ENCODE data around the gene TBX10.
"Not testable (repeated sequence)": the region's sequence is repeated elsewhere in the genome, so short reads cannot be mapped to it uniquely, and the experiment has no call there.

TBX10 gene

GRCh38 chr11:67664696-67665540 is 25.4 kb upstream of the TBX10 start:
- DNase-seq (ENCODE audit: low read depth in 2 of 2) = no peak

- no peak for DNase-seq (ENCODE audit: low read depth in 2 of 2)
These were observed 24.6 kb upstream of the TBX10 start for GRCh38 chr11:67664213-67664585.

GRCh38 chr11:67663532-67664212 is 24.1 kb upstream of the TBX10 start:
- DNase-seq (ENCODE audit: low read depth in 2 of 2) = no peak

- DNase-seq (ENCODE audit: low read depth in 2 of 2) = no peak
These were observed 23.4 kb upstream of the TBX10 start for GRCh38 chr11:67662835-67663531.

- DNase-seq (ENCODE audit: low read depth in 2 of 2) = no peak
These were observed 22.7 kb upstream of the TBX10 start for GRCh38 chr11:67662142-67662834.

- DNase-seq (ENCODE audit: low read depth in 2 of 2) = not testable (repeated sequence)
These were observed 21.2 kb upstream of the TBX10 start for GRCh38 chr11:67660752-67661151.

- not testable (repeated sequence) for DNase-seq (ENCODE audit: low read depth in 2 of 2)
These were observed 20.1 kb upstream of the TBX10 start for GRCh38 chr11:67659651-67660165.

GRCh38 chr11:67657300-67657699 is 17.7 kb upstream of the TBX10 start:
- no peak for DNase-seq (ENCODE audit: low read depth in 2 of 2)

GRCh38 chr11:67656278-67656922 is 16.8 kb upstream of the TBX10 start:
- DNase-seq (ENCODE audit: low read depth in 2 of 2) = no peak

GRCh38 chr11:67654225-67654624 is 14.7 kb upstream of the TBX10 start:
- DNase-seq (ENCODE audit: low read depth in 2 of 2) = no peak

GRCh38 chr11:67652965-67653845 is 13.6 kb upstream of the TBX10 start:
- no peak for DNase-seq (ENCODE audit: low read depth in 2 of 2)

- no peak for DNase-seq (ENCODE audit: low read depth in 2 of 2)
These were observed 12.6 kb upstream of the TBX10 start for GRCh38 chr11:67651976-67652781.

GRCh38 chr11:67649634-67650510 is 10.3 kb upstream of the TBX10 start:
- no peak for DNase-seq (ENCODE audit: low read depth in 2 of 2)

- DNase-seq (ENCODE audit: low read depth in 2 of 2) = no peak
These were observed 9.4 kb upstream of the TBX10 start for GRCh38 chr11:67648796-67649613.

- peak; percentile 44 to 48 for DNase-seq (ENCODE audit: low read depth in 2 of 2)
These were observed 8.7 kb upstream of the TBX10 start for GRCh38 chr11:67648140-67648795.

GRCh38 chr11:67647471-67647870 is 7.9 kb upstream of the TBX10 start:
- no peak for DNase-seq (ENCODE audit: low read depth in 2 of 2)
